Measurements from ENCODE around the gene PALLD.

Gene PALLD

DNA sequence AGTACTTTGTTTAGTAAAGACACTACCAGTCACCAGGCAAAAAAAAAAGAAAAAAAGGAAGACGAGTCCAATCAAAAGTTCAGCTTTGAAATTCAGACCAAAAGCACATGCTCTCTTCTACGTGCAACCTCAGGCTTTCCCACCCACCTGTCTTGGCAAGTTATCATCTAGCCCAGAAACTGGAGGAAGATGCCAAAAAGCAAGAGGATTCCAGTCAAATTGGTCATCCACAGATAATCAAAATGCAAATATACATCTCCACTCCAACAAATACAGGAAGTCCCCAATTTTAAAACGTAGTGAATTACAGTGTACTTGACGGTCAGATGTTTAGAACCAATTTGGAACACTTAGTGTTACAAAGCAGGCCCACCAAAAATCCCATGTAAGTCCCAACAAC, 96.5 kb downstream of the PALLD start:
- no peak for DNase-seq (ENCODE audit: low read depth)

DNA sequence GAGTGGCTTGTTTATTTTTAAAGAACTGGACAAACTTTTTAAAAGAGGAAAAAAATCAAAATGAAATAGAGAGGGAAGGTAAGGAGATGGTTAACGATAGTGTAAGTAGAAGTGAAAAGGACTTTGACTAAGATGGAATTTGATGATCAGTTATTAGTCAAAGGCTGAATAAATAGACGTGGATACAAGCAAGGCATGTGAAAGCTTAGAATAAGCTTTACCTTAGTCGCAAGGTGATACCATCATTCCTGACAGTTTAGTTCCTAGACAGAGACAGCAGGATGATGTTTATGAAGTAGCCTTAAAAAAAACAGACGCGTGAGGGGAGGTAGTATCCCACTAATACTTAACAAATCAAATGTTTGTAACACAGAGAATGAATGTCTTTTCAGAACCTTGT, 97.3 kb downstream of the PALLD start:
- DNase-seq (ENCODE audit: low read depth): no peak

DNA sequence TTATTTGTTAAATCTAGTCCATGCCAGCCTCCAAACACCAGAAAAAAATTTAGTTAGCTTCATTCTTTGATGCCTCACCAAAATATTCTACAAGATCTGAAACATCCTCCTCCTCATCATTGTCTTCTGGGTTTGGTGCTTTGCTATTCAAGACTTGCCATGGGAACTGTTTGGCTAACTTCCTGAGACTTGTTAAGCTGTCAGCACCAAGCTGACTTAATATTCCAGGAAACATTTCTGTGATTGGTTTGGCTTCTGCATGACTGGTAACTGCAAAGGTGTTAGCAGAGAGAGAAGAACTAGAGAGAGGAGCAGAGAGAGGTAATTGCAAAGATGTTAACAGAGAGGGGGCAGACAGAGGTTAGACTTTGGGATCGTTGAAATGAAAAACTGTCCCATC, 101.3 kb downstream of the PALLD start:
- no peak for DNase-seq (ENCODE audit: low read depth)

DNA sequence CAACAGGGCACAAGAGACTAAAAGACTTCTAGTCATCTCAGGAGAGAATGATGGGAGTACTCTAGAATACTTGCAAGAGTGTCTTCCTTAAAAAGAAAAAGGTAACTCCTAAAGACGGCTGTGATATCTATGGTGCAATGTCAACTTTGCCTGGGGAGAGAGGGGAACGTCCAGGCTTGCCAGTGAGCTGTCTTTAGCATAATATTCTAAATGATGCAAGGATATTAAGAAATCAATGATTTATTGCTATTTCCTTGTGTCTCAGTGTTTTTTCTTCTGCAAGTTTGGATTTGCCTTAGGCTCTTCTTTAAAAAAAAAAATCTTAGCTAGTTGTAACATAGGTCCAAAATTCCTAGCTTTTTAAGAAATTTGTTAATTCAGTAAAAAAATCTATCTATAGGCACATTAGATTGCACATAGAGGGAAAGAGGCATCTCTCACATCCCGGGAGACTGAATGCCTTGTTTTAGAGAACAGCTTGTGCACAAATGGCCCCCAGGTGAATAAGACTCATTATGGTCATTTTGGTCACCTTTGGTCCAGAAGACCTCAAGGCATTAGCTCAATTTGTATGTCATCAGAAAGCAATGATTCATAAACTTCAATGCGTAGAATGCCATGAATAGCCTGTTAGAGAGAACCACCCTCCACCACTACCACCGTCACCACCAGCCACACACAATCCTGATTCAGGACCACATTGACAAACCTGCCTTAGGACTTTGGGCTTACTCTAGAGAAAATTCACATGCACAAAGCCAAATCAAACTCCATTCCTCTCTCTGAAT, 104.1 kb downstream of the PALLD start:
- no peak for DNase-seq (ENCODE audit: low read depth)

DNA sequence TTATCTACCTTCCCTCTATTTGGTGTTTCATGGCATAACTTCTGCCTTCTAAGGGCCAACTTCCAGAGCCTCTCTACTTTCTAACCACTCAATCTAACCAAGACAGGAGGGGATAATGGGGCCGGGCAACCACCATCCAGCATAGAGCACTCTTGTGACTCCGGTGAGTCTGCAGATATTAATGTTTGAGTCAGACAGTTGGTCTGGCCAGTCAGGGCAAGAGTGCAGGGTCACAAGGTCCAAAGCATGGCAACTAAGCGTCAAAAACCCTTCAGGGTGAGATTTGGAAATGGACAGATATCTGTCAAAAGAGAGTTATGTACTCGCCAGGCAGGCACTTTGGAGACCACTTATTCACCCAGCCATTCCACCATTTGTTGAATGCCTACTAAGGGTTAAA, 105.0 kb downstream of the PALLD start:
- DNase-seq (ENCODE audit: low read depth): no peak

DNA sequence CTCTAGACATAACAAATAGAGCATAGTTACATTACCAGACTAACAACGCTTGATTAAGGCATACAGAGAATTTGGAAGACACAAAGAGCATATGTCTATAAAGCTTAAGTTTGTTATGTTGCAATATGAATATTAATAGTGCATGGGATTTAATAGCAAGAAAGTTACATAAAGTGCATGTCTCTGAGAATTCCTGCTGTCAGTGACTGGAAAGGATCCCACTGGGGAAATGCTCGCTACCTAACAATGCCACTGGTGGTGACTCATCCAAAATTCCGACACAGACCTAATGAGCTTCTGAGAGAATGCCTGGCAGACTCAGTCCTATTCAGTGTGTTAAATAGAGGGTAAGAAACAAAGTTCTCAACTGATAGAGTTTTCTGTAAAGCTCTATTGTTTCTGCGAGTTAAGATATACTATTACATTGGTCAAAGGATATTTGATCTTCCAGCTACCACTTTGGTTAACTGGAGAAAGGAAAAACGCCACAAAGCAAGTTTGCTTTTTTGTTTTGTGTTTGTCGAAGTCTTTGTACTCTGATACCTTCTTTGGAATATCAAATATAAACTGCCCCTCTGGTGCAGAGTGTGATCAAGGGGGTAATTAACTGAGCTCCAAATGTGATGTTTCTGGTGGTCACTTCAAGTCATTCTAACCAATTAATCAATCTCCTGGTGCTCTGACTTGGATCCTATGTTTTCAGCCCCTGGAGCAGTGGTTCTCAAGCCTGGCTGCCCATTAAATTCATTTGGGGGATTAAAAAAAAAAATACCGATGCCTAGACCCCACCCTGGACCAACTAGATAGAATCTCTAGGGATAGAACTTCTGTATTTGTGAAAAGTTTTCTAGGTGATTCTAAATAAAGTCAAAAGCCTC, 107.9 kb downstream of the PALLD start:
- DNase-seq (ENCODE audit: low read depth): no peak

DNA sequence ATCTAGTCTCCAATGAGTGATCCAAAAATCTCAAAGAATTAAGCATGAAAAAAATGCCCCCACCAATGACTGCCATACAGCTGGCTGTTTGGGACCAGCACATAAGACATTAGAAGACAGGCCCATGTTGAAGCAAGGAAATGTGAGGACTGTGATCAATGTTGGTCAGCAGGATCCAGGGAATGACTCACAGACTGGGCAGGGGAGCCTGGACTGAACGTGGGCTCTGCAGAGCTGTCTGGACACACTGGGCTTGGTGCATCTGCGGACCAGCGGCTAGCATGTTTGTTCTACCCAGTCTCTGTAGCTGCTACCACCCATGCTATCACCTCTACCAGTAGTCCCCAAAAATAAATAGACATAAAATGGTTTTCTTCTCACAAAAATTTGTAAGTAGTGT, 108.6 kb downstream of the PALLD start:
- DNase-seq (ENCODE audit: low read depth): no peak

DNA sequence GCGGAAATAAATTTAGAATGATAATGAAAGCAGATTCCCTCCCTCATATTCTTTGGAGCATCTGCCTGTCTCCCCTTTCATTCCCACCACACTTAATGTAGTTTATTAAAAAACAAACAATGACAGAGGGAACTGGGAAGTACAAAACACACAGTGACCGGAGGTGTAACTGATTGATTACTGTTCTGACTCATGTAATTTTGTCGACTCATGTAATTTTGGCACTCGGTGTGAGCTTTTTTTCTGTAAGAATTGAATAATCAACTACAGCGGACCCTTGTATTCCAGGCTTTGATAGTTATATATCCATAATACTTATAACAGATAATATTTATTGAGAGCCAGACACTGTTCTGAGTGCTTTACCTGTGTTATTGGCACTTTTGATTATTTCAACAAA, 110.4 kb downstream of the PALLD start:
- DNase-seq (ENCODE audit: low read depth): no peak

DNA sequence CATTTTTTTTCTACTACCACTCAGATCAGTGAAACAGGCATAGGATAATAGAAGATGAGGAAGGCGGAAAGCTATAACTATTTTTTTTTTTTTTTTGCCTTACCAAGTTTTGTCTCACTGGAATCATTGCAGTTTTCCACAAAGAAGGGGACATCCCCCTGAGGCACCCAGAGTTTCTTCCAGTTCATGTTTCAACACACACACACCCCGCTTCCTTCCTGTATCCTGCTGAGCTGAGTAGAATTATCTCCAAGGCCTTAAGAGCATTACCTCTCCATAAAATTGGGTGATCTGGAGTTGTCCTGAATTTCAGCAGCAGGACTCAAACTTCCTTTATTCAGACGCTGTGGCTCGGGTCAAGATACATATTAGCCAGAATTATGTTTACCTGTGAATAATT, 111.9 kb downstream of the PALLD start:
- no peak for DNase-seq (ENCODE audit: low read depth)

DNA sequence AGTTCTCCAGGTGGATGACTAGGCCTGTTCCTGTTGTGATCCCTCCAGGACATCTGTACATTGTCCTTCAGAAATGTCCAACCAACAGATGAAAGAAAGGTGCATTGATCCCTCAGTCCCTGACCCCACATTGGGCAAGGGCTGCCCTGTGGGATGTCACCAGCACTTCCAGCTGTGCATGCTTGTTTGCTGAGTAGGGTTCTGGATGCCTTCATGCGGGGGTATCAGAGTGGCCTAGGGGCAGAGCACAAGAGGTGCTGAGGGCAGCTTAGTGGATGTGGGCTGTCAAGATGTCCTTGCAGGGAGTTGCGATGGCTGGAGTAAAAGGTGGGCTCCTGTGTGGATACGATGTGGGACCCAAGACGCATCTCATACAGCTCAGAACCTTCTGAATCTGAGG, 112.5 kb downstream of the PALLD start:
- DNase-seq (ENCODE audit: low read depth): no peak

DNA sequence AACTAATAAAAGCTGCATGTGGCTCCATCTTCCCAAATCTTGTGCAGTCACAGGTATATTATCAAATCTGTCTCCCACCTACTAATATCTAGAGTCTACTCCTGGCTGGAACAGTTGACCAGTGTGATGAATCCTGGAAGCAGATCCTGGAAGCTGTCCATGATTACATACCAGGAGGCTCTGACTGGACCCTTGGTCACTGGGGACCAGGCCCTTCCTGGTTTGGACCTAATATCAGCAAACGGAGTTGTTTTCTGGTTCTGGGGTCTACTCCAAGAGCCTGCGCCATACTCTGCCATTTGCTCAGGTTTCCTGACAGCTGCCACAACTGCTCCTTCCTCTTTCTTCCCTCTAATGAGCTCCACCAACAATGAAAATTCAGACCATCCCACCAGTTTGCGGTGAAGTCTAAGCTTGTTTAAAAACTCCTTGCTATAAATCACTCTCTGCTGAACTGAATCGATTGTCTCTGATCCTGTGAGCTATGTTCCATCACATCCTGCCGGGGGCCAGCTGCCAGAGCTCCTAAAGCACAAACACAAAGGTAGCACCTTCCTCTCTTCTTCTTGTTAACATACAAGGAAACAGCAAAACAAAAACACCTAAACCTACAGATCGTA, 114.2 kb downstream of the PALLD start:
- DNase-seq (ENCODE audit: low read depth): no peak

DNA sequence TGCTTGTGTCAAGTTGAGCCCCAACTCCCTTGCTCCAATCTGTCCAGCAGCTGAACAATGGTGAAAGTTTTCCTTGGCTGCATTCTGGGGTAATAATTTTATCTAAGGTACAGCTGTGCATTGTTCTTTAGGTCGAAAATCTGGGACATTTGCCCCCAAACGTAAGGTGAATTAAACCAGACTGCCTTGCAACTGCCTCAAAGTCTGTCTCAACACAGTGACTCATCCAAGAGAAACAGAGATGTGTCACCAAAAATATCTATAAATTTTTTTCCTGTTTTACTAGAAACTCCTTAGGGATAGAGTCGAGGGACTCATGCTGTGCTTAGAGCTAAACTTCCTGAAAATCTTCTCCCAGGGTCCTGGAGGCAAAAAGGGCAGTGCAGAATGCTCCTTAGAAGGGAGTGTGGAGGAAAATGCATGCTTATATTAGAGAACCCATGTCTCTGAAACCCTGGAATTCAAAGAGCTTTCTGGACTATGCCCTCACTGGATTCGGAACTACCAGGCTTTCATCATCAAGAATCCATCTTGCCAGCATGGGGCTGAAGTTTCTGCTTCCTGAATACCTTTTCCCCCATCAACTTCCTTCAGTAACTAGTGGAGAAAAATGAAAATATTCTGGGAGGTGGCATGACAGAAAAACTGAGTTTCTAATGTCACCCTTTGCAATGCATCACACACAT, 115.7 kb downstream of the PALLD start:
- no peak for DNase-seq (ENCODE audit: low read depth)

DNA sequence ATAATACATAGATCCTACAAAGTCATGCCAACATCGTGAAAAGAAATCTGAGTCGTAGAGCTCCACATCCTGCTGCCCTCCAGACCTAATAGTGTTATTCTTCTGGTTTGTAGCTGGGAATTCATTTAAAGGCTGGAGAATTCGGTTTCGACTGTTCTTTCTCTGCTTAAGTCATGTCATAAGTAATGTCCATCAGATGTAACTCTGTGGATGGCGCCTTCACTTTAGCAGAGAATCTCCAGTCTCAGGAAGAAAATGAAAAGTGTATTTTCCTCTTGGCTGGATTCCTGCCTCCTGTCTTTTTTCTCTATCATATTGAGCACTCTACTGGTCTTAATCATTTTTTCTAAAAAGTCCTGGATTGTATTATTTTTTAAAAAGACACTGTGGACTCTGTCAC, 117.0 kb downstream of the PALLD start:
- no peak for DNase-seq (ENCODE audit: low read depth)

DNA sequence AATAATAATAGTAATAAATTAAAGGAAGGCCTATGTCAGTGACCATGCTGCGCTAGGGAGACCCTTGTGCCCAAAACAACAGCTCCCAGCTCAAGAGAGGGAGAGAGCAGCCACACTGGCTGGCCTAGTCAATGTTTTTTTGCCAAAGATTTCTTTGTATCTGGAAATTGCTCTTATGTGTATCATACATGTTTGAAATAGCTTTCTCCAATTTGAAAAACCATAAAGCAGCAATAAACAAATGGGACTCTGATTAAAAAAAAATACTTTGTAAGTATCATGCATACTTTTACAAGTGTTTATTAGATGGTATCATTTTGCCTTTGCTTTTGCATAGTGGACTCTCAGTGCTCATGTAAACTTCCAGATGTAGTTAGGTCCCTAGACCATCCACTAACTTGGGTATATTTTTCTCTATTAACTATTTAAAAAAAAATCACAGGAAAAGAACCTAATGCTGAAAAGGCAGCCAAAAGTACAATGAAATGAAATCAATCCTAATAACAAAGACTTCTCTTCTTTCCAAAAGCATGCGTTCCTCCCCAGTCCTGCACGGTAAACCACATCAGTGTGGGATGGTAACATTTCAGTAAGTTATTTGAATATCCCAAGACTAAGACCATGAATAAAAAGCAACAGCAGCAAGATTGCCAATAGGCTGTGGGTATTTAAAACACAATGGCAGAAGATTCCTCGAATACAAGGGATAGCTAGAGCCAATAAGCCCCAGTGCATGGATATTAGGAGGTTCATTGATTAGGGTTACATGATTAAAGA, 117.6 kb downstream of the PALLD start:
- no peak for DNase-seq (ENCODE audit: low read depth)

DNA sequence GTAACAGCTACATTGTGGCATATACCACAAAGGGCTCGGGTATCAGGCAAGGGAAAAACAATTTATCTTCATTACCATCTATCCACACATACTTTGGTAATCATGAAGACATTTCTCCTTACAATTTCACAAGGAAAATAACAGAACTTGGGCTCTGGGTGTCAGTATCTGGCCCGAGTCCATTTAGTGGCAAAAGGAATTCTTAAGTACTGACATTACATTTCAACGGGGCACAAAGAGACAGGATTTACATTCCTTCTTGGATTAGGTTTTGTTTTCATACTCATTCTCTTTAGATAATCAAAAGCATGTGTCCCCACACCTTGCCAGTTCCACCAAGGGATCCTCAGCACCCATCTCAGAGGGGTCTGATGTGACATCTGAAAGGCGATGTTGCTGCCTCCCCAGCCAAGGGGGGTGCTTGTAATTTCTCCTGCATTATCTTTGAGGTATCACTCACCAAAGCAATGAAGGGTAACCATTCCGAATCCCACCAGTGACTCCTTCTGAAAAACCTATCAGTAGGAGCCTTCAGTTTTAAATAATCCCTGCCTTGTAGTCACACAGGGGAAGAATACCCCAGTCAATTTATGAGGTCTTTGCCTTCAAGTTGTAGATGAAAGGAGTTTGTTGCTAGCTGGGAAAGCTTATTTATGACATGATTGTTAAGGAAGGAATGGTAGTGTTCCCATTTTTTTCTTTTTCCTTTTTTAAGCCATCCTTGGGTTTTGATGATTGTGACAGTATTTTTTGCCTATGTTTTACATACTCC, 118.6 kb downstream of the PALLD start:
- no peak for DNase-seq (ENCODE audit: low read depth)

DNA sequence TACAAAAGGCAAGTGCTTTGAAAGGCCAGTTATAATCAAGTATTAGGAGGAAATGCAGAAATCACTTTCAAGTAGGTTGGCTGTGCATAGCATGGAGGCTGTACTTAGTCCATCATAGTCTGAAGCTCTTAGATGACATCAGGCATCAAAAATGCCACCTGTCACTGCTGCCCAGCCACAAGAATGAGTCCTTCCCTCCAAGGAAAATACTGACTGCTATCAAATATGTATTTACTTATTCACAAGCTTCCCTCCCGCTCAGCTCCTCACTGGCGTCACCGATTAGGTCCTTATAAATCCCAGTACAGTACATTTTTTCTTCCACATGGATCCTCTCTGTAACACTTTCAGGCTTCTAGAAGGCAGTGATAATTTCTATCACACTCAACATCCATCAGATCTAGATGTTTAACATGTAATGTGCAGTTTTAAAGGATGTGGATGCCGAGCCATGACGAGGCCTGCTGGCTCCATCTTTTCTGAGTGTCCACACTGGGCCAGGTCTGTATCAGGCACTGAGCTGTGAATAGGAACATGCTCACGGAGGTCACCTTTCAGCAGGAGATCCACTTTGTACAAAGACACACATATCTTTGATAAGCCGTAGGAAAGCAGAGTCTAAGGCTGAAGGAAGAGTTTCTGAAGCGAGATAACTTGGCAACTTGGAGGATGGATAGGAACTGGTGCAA, 121.9 kb downstream of the PALLD start:
- DNase-seq (ENCODE audit: low read depth): no peak

DNA sequence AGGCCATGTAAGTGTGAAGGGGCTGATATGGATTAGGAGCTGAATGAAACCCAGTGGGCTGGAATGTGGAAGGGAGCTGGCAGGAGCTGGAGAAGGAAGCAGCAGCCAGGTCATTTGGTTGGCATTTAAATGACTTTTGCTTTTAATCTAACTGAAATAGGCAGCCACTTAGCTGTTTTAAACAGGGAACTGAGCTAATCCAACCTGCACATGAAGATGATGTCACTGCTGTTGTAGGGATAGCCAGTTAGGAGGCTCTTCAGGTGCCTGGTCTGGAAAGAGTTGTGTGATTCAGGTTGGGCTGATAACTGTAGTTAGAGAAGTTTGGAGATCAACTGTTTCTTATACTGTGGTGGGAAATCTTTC, 122.4 kb downstream of the PALLD start:
- no peak for DNase-seq (ENCODE audit: low read depth)

DNA sequence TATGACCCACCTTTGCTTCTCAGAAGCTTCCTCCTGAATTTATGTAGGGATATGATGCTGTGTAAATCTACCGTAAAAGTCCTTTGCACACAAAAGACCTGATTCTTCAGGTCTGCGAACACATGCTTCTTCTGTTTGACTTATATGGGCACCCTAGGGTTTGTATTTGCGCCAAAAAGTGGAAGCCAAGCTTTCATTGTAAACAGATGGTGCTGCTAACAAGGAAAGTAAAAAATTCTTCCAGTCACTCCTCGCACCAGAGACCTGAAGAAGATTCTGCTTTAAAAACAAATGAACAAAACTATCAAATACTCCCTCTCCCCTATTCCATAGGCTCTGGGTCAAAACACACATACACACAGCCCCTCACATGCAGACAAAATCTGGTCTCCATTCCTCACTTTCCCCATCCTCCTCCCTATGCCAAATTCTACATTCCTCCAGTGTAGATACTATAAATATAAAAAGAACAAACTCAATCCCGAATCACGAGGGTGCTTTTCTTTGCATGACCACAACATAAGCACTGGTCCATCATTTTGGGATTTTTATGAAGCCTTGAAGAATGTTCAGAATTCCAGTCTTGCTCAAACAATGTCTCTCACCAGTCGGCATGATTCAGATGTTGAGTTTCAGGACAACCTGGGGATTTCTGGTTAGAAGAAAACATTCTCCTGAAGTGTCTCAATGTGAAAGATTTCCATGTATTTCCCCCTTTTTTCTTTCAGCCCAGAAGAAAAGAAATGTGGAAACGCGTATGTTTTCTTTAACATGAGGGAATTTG, 125.1 kb downstream of the PALLD start:
- no peak for DNase-seq (ENCODE audit: low read depth)

DNA sequence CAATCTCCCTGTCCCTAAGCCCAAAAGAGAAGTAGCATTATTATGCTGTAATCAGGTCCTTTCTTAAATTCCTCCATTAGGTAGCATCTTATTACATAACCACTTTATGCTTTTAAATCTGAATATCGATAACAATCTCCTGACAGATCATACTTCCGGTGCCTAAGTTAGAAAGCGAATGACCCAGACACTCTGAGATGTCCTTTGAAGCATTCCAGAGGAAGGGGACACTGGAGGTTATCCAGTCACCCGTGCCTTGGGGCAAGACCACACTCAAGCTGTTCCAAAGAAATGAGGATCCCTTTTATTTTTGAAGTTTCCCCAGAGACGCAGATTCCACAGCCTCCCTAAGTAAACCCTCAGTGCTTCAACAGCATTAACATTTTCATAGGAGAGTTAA, 125.7 kb downstream of the PALLD start:
- no peak for DNase-seq (ENCODE audit: low read depth)

DNA sequence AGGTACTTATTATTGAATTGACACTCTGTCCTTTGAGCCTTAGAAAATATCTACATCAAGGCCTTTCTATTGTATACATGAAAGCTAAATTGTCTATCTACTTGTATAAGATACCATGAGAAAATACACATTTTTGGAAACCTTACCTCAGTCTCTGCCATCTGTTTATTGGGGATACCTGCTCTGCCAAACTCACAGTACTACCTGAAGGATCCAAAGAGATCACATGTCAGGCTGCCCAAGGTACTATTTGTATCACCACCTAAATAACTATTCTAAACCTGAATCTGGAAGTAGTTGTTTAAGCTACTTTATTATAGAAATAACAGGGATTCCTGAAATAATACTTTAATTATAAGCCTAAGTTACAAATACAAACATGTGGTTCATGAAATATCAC, 126.2 kb downstream of the PALLD start:
- no peak for DNase-seq (ENCODE audit: low read depth)

All from stimulated activated CD8-positive, alpha-beta memory T cell treated with anti-CD3 and anti-CD28 coated beads, Interleukin-4, amount 100 ng/mL, for 24 hours (primary cell).